HEK293 (cell line): ENCODE measurements around the gene MAML3.

Experiments
- AEBP2 ChIP-seq: fragments of 450-650 bp; formaldehyde crosslinking; IDR thresholded peaks from 2 replicates; pipeline ENCODE4 v1.5.1; 2016; ENCODE audit warnings: missing biosample characterization, missing genetic modification characterization, borderline replicate concordance
- CTCF ChIP-seq: fragments of 450-650 bp; formaldehyde crosslinking; IDR thresholded peaks from 2 replicates; pipeline ENCODE4 v1.5.1; 2016; ENCODE audit warnings: missing biosample characterization, missing genetic modification characterization
- REST ChIP-seq: fragments of 450-650 bp; formaldehyde crosslinking; IDR thresholded peaks from 2 replicates; pipeline ENCODE4 v1.5.1; 2016; ENCODE audit warnings: missing biosample characterization, missing genetic modification characterization
- YY1 ChIP-seq: fragments of 450-650 bp; formaldehyde crosslinking; IDR thresholded peaks from 2 replicates; pipeline ENCODE4 v1.5.1; 2018; ENCODE audit warnings: missing biosample characterization, missing genetic modification characterization
- ZBTB7A ChIP-seq: fragments of 450-650 bp; formaldehyde crosslinking; IDR thresholded peaks from 2 replicates; pipeline ENCODE4 v1.5.1; 2016; ENCODE audit warnings: low read depth, missing biosample characterization, missing genetic modification characterization
- ZFP3 ChIP-seq: fragments of 450-650 bp; formaldehyde crosslinking; IDR thresholded peaks from 2 replicates; pipeline ENCODE4 v1.5.1; 2016; ENCODE audit warnings: low read depth, missing biosample characterization, missing genetic modification characterization
- ZNF48 ChIP-seq: fragments of 450-650 bp; formaldehyde crosslinking; IDR thresholded peaks from 2 replicates; pipeline ENCODE4 v1.5.1; 2016; ENCODE audit warnings: missing biosample characterization, missing genetic modification characterization
- ZNF580 ChIP-seq: fragments of 450-650 bp; formaldehyde crosslinking; IDR thresholded peaks from 2 replicates; pipeline ENCODE4 v1.5.1; 2016; ENCODE audit warnings: missing biosample characterization, missing genetic modification characterization
- ZNF704 ChIP-seq: fragments of 450-650 bp; formaldehyde crosslinking; IDR thresholded peaks from 2 replicates; pipeline ENCODE4 v1.5.1; 2016; ENCODE audit warnings: missing biosample characterization, missing genetic modification characterization

GRCh38 chr4:139943277-139943676 is 210.7 kb downstream of the MAML3 start:
- no peak for TF ChIP-seq YY1 (tag by site-specific recombination)
- TF ChIP-seq CTCF: no peak
- TF ChIP-seq ZBTB7A (tag by site-specific recombination): no peak
- no peak for TF ChIP-seq ZNF48 (tag by site-specific recombination)
- no peak for TF ChIP-seq ZFP3
- TF ChIP-seq ZNF580 (tag by site-specific recombination): no peak
- TF ChIP-seq AEBP2 (tag by site-specific recombination): no peak
- TF ChIP-seq REST (tag by site-specific recombination): no peak
- no peak for TF ChIP-seq ZNF704 (tag by site-specific recombination)
